Activated CD8-positive, alpha-beta memory T cell treated with anti-CD3 and anti-CD28 coated beads, Interleukin-2, amount 50 U/mL, for 1 hour (primary cell): Measurements from ENCODE around the gene PFDN1.
"Not testable (repeated sequence)": the region's sequence is repeated elsewhere in the genome, so short reads cannot be mapped to it uniquely, and the experiment has no call there.

Source experiments
- DNase-seq: peaks from one replicate; pipeline ENCODE4 v3.0.0-alpha.2; 2020; ENCODE audit errors: extremely low read depth

Gene PFDN1

GRCh38 chr5:140302786-140303639, at the start of gene PFDN1:
TSS of gene PFDN1 (minus strand) at chr5:140303101. CDS start at chr5:140303073, 28 bp downstream.
- peak; percentile 93 for DNase-seq

- DNase-seq = peak; percentile 34
Measured at GRCh38 chr5:140351609-140352334, 48.9 kb upstream of the PFDN1 start.

- no peak for DNase-seq
Measured at GRCh38 chr5:140349244-140349643, 46.3 kb upstream of the PFDN1 start.

GRCh38 chr5:140348104-140348503, 45.2 kb upstream of the PFDN1 start:
- no peak for DNase-seq

GRCh38 chr5:140347360-140347759, 44.5 kb upstream of the PFDN1 start:
- DNase-seq = no peak

GRCh38 chr5:140346348-140347221, 43.7 kb upstream of the PFDN1 start, which contains the start of gene HBEGF:
TSS of gene HBEGF (minus strand) at chr5:140346603. CDS start at chr5:140346328, 275 bp downstream.
- DNase-seq = no peak

- DNase-seq = no peak
Measured at GRCh38 chr5:140345919-140346347, 43.0 kb upstream of the PFDN1 start.

GRCh38 chr5:140344683-140345423, 42.0 kb upstream of the PFDN1 start:
- DNase-seq = no peak

GRCh38 chr5:140343849-140344248, 40.9 kb upstream of the PFDN1 start:
- not testable (repeated sequence) for DNase-seq

- no peak for DNase-seq
Measured at GRCh38 chr5:140342896-140343295, 40.0 kb upstream of the PFDN1 start.

- DNase-seq = no peak
Measured at GRCh38 chr5:140342287-140342686, 39.4 kb upstream of the PFDN1 start.

GRCh38 chr5:140341591-140341990, 38.7 kb upstream of the PFDN1 start:
- DNase-seq = no peak

GRCh38 chr5:140340605-140341121, 37.8 kb upstream of the PFDN1 start:
- no peak for DNase-seq

GRCh38 chr5:140339636-140340035, 36.7 kb upstream of the PFDN1 start:
- no peak for DNase-seq

- no peak for DNase-seq
Measured at GRCh38 chr5:140338908-140339307, 36.0 kb upstream of the PFDN1 start.

GRCh38 chr5:140338336-140338735, 35.4 kb upstream of the PFDN1 start:
- no peak for DNase-seq

GRCh38 chr5:140337880-140338279, 35.0 kb upstream of the PFDN1 start:
- no peak for DNase-seq

- DNase-seq = no peak
Measured at GRCh38 chr5:140336388-140336787, 33.5 kb upstream of the PFDN1 start.

GRCh38 chr5:140331638-140332037, 28.7 kb upstream of the PFDN1 start:
- DNase-seq = no peak

GRCh38 chr5:140329739-140330481, 27.0 kb upstream of the PFDN1 start:
- DNase-seq = no peak
